Adipocyte (in vitro differentiated cells): ENCODE results near the gene AZGP1.
"Not testable (repeated sequence)": the region's sequence is repeated elsewhere in the genome, so short reads cannot be mapped to it uniquely, and the experiment has no call there.

ENCODE experiments used
- DNase-seq: peaks from one replicate; pipeline ENCODE4 v3.0.0-alpha.2; 2015; ENCODE audit warnings: low read depth
- H3K27me3 ChIP-seq: replicated peaks from 2 replicates; pipeline ENCODE4 v1.7.0; 2013; ENCODE audit warnings: mild to moderate bottlenecking, low read length, moderate library complexity; ENCODE audit not compliant: control insufficient read depth, insufficient read depth
- H3K36me3 ChIP-seq: 2 replicates; pipeline ENCODE4 v1.7.0; 2013; ENCODE audit warnings: low read length, mild to moderate bottlenecking, moderate library complexity; ENCODE audit not compliant: control insufficient read depth, insufficient read depth, severe bottlenecking
- H3K4me1 ChIP-seq: 2 replicates; pipeline ENCODE4 v1.7.0; 2013; ENCODE audit warnings: mild to moderate bottlenecking, low read length, moderate library complexity; ENCODE audit not compliant: control insufficient read depth, insufficient read depth
- H3K4me3 ChIP-seq: 2 replicates; pipeline ENCODE4 v1.7.0; 2013; ENCODE audit warnings: mild to moderate bottlenecking, low read length, moderate library complexity
- H3K9ac ChIP-seq: 2 replicates; pipeline ENCODE4 v1.7.0; 2013; ENCODE audit warnings: mild to moderate bottlenecking, low read length, moderate library complexity
- H3K9me3 ChIP-seq: 2 replicates; pipeline ENCODE4 v1.7.0; 2013; ENCODE audit warnings: mild to moderate bottlenecking, low read length, moderate library complexity; ENCODE audit not compliant: control insufficient read depth

Gene AZGP1

GRCh38 chr7:99976626-99977025 lies 795 bp upstream of the AZGP1 start:
- no peak overlapping the region for H3K4me3 ChIP-seq
- DNase-seq: no peak

GRCh38 chr7:99974681-99975080 lies 1.1 kb downstream of the AZGP1 start:
- Histone ChIP-seq H3K4me3 (peak overlapping the region; percentile 63), H3K4me1 (peaks cover 6% of the 10 kb centered on the region), H3K9ac (no peak overlapping the region), H3K36me3 (peaks cover 2% of the 10 kb centered on the region), H3K27me3 (peaks cover 46% of the 10 kb centered on the region), H3K9me3 (peaks cover 3% of the 10 kb centered on the region)
- no peak for DNase-seq

More at GRCh38 chr7:99976626-99977025, 795 bp upstream of the AZGP1 start:
- Histone ChIP-seq H3K4me1 (peaks cover 6% of the 10 kb centered on the region), H3K9me3 (peaks cover 3% of the 10 kb centered on the region), H3K9ac (no peak overlapping the region), H3K27me3 (peaks cover 40% of the 10 kb centered on the region), H3K36me3 (peaks cover 2% of the 10 kb centered on the region)

- DNase-seq, H3K9ac ChIP-seq, H3K4me3 ChIP-seq, H3K4me1 ChIP-seq, H3K36me3 ChIP-seq, H3K9me3 ChIP-seq: not testable (repeated sequence)
- H3K27me3 ChIP-seq: peaks cover 46% of the 10 kb centered on the region
These were observed 2.0 kb downstream of the AZGP1 start for GRCh38 chr7:99973817-99974216.

GRCh38 chr7:99971242-99971641 lies 4.6 kb downstream of the AZGP1 start:
- Histone ChIP-seq H3K4me1 (peaks cover 5% of the 10 kb centered on the region), H3K4me3 (no peak overlapping the region), H3K27me3 (peaks cover 48% of the 10 kb centered on the region), H3K36me3 (peaks cover 2% of the 10 kb centered on the region), H3K9me3 (peaks cover 3% of the 10 kb centered on the region), H3K9ac (no peak overlapping the region)
- DNase-seq: no peak

GRCh38 chr7:99969813-99970212 lies 6.0 kb downstream of the AZGP1 start:
- not testable (repeated sequence) for DNase-seq, H3K4me3 ChIP-seq, H3K9me3 ChIP-seq, H3K9ac ChIP-seq, H3K36me3 ChIP-seq, H3K4me1 ChIP-seq
- H3K27me3 ChIP-seq: peaks cover 50% of the 10 kb centered on the region

- peaks cover 3% of the 10 kb centered on the region for H3K9me3 ChIP-seq
- peaks cover 2% of the 10 kb centered on the region for H3K36me3 ChIP-seq
- H3K4me3 ChIP-seq: no peak overlapping the region
- DNase-seq: no peak
- H3K9ac ChIP-seq: no peak overlapping the region
- peaks cover 54% of the 10 kb centered on the region for H3K27me3 ChIP-seq
- no peaks in the 10 kb centered on the region for H3K4me1 ChIP-seq
These were observed 6.5 kb downstream of the AZGP1 start for GRCh38 chr7:99969298-99969697.

- H3K9me3 ChIP-seq: no peaks in the 10 kb centered on the region
- H3K36me3 ChIP-seq: no peaks in the 10 kb centered on the region
- no peak overlapping the region for H3K9ac ChIP-seq
- H3K4me1 ChIP-seq: peaks cover 4% of the 10 kb centered on the region
- peaks cover 81% of the 10 kb centered on the region for H3K27me3 ChIP-seq
- no peak for DNase-seq
- H3K4me3 ChIP-seq: no peak overlapping the region
These were observed 17.1 kb downstream of the AZGP1 start for GRCh38 chr7:99958564-99959227.

- no peak for DNase-seq
- no peak overlapping the region for H3K9ac ChIP-seq
- H3K4me3 ChIP-seq: no peak overlapping the region
- no peaks in the 10 kb centered on the region for H3K36me3 ChIP-seq
- peaks cover 51% of the 10 kb centered on the region for H3K27me3 ChIP-seq
- H3K9me3 ChIP-seq: peaks cover 9% of the 10 kb centered on the region
- H3K4me1 ChIP-seq: peaks cover 9% of the 10 kb centered on the region
These were observed 20.6 kb downstream of the AZGP1 start for GRCh38 chr7:99955247-99955646.

- not testable (repeated sequence) for H3K4me1 ChIP-seq, DNase-seq, H3K9me3 ChIP-seq, H3K36me3 ChIP-seq, H3K4me3 ChIP-seq, H3K9ac ChIP-seq
- peaks cover 45% of the 10 kb centered on the region for H3K27me3 ChIP-seq
These were observed 21.2 kb downstream of the AZGP1 start for GRCh38 chr7:99954643-99955042.

GRCh38 chr7:99953649-99954048 lies 22.2 kb downstream of the AZGP1 start:
- DNase-seq: peak; percentile 48

GRCh38 chr7:99952649-99953048 lies 23.2 kb downstream of the AZGP1 start:
- H3K36me3 ChIP-seq, H3K9me3 ChIP-seq, H3K4me3 ChIP-seq, H3K4me1 ChIP-seq, DNase-seq, H3K9ac ChIP-seq: not testable (repeated sequence)
- H3K27me3 ChIP-seq: peaks cover 39% of the 10 kb centered on the region

More at GRCh38 chr7:99953649-99954048, 22.2 kb downstream of the AZGP1 start:
- no peaks in the 10 kb centered on the region for H3K36me3 ChIP-seq
- H3K4me1 ChIP-seq: peaks cover 9% of the 10 kb centered on the region
- peaks cover 9% of the 10 kb centered on the region for H3K9me3 ChIP-seq
- no peak overlapping the region for H3K9ac ChIP-seq
- H3K27me3 ChIP-seq: peaks cover 38% of the 10 kb centered on the region
- H3K4me3 ChIP-seq: no peak overlapping the region

GRCh38 chr7:99950819-99951218 lies 25.0 kb downstream of the AZGP1 start:
- H3K9ac ChIP-seq, H3K4me1 ChIP-seq, DNase-seq, H3K4me3 ChIP-seq, H3K9me3 ChIP-seq, H3K36me3 ChIP-seq: not testable (repeated sequence)
- peaks cover 29% of the 10 kb centered on the region for H3K27me3 ChIP-seq
